NCI-H1105 treated with DMSO at 0.1 percent for 48 hours (cell line): ENCODE measurements around the gene PTRH2.
"Not testable (repeated sequence)": the region's sequence is repeated elsewhere in the genome, so short reads cannot be mapped to it uniquely, and the experiment has no call there.

Source experiments
- DNase-seq: peaks from one replicate; lab custom pipeline; 2025; lab: John Stamatoyannopoulos, UW

Gene PTRH2

DNA sequence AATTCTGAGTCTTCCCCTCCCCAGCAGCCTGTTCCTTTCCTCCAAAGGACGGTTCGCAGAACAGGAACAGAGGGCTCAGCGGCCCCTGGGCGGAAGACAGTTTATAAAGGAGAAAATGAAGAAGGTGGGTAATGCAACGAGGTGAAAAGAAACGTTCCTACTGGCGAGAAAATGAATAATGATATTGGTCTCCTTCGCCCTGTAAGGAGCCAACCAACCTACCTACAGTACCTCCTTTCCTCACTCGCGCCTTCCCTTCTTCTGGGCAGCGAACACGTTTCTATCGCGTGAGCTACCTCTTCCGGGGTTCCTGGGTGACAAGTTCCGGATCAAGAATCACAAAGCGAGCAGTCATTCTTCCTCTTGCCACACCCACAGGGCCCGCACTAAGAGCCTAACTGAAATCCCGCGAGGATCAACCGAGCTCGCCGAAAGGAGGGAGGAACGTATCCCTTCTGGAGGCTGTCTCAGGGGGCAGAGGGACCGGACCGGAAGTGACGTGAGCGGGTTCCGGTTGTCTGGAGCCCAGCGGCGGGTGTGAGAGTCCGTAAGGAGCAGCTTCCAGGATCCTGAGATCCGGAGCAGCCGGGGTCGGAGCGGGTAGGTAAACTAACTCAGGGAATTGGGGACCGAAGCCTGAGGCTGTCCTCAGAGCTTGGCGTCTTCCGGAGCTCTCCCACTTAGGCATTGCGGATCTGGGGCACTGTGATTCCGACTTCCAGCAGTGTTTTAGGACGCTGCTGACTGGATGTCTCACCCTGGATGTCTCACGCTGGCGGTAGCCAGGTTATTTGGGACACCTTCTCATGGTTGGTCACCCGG, at the start of gene PTRH2, which contains the start of gene VMP1:
TSS of gene PTRH2 (minus strand) at position 282 of the 822 bp plus-strand sequence. CDS start 9,452 bp downstream, outside the sequence.
TSS of gene VMP1 (plus strand) at position 506 of the 822 bp plus-strand sequence. CDS start 23,793 bp downstream, outside the sequence.
- DNase-seq: peak; percentile 98

DNA sequence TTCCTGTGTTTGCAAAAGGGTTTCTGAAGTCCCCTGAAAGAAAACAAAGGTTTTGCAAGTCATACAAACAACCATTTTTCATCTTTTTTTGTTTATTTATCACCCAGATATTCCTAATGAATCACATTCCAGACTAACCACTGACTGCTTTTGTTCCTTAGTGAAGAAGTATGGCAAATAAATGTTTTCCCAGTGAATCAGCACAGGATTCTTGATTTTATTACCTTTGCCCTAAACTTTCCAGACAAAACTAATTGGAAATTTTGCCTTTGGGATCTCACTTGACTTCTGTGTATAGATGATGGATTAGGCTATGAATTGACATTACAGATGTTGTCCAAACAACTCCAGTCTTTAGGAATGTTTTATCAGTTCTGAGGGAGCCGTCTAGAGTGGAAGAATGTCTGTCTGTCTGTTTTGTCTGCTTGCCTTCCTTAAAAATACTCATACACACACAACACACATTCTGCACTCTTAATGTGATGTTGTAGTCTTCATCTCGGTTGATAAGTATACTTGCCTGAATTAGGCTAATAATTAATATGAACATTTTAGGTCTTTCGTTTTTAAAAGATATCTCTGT, 49.1 kb upstream of the PTRH2 start:
- DNase-seq: no peak

GRCh38 chr17:59755069-59755468, 47.8 kb upstream of the PTRH2 start:
- DNase-seq: not testable (repeated sequence)

GRCh38 chr17:59754552-59754951, 47.3 kb upstream of the PTRH2 start:
- no peak for DNase-seq

- DNase-seq: peak; percentile 70
These were observed 46.6 kb upstream of the PTRH2 start for GRCh38 chr17:59753522-59754467.

GRCh38 chr17:59752922-59753321, 45.7 kb upstream of the PTRH2 start:
- no peak for DNase-seq

GRCh38 chr17:59752446-59752845, 45.2 kb upstream of the PTRH2 start:
- DNase-seq: no peak

- no peak for DNase-seq
These were observed 44.8 kb upstream of the PTRH2 start for GRCh38 chr17:59751955-59752413.

DNA sequence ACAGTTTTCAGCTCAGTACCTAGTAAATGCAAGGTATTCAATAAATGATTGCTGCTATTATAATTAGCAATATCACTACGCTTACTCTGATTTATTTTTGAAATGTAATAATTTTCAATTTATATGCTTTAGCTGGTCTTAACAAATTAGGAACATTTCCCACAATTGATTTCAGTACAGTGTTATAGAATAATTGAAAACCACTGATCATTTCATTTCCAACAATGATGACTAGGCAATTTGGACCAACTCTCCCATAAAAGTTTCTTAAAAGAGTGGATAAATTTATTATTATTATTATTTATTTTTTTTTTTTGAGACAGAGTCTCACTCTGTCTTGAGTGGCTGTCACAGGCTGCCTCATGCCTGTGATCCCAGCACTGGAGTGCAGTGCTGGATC, 41.4 kb upstream of the PTRH2 start:
- DNase-seq: no peak

GRCh38 chr17:59746849-59747445, 39.7 kb upstream of the PTRH2 start:
- peak; percentile 22 for DNase-seq

DNA sequence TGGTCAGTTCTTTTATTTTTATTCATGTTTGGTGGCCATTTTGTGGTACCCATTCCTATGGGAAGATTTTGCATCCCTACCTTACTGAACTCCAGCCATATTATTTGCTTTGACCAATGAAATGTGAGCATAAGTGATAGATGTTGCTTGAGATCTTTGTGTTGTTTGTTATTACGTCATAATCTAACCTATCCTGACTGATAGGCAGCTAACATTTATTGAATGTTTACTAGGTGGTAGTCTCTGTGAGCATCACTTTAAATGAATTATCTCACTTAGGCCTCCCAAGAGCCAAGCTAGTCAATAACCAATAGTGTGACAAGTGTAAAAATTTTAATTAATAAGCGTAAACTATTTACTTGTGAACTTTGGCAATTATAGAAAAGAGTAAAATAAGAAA, 37.8 kb upstream of the PTRH2 start:
- DNase-seq: no peak

- DNase-seq: no peak
These were observed 36.6 kb upstream of the PTRH2 start for GRCh38 chr17:59743842-59744241.

DNA sequence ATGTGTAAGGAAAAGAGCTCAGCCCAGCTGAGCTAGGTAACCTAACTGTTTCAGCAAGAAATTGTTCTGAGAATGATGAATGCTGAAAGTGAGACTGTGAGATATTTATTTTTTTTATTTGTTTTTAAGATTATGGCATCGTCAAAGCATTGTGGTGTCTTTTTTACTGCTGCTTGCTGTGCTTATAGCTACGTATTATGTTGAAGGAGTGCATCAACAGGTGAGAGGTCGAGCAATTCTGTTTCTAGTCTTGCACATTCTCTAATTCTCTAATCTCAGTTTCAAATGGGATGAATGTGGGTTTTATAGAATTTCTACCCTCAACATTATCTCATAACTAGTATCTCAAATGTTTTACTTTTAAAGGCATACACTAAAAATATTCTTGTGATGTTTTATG, 30.1 kb upstream of the PTRH2 start:
- no peak for DNase-seq

DNA sequence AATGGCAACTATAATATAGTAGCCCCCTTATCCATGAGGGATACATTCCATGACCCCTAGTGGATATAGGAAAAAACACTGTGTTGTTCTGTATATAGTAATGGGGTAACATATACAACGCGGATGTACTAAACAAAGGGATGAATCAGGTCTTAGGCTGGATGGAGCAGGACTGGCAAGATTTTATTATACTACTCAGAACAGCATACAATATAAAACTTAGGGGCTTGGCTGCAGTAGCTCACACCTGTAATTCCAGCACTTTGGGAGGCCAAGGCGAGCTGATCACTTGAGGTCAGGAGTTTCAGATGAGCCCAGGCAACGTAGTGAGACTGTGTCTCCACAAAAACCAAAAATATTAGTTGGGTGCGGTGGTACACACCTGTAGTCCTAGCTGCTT, 27.0 kb upstream of the PTRH2 start:
- no peak for DNase-seq

- DNase-seq: no peak
These were observed 26.5 kb upstream of the PTRH2 start for GRCh38 chr17:59733697-59734096.

GRCh38 chr17:59730268-59730834, 23.1 kb upstream of the PTRH2 start:
- DNase-seq: no peak

- no peak for DNase-seq
These were observed 20.7 kb upstream of the PTRH2 start for GRCh38 chr17:59727817-59728533.

DNA sequence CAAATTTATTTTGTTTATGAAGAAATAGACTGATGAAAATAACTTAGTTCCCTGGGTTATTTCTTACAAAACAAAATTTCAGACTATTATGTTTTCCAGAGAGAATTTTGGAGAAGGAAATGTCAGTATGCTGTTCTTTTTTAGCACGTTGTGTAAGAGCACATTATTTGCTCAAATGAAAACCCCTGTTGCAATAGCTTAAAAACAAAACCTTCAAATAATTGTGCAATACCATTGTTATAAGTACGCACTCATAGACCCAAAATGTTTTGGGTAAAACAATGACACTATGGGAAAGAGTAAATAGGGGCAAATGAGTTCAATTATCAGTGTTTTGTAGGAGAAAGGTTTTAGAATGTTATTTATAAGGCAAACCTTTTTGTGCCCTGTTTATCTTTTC, 18.5 kb upstream of the PTRH2 start:
- DNase-seq: no peak

- DNase-seq: no peak
These were observed 16.4 kb upstream of the PTRH2 start for GRCh38 chr17:59723607-59724006.

GRCh38 chr17:59723041-59723440, 15.8 kb upstream of the PTRH2 start:
- DNase-seq: no peak

DNA sequence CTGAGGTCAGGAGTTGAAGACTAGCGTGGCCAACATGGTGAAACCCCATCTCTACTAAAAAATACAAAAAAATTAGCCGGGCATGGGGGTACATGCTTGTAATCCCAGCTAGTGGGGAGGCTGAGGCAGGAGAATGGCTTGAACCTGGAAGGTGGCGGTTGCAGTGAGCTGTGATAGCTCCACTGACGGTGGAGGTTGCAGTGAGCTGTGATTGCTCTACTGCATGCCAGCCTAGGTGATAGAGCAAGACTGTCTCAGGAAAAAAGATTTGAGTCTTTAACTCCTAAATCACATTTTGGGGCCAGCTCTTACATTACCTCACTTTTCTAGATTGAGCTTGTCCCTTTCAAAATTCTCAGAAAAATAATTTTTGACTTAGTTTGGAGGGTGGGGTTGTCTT, 15.4 kb upstream of the PTRH2 start:
- no peak for DNase-seq
